ENCODE measurements around the gene L3MBTL4.
A peak's percentile ranks its signal among the peaks of the same experiment; 100 is the strongest.
"Not testable (repeated sequence)": the region's sequence is repeated elsewhere in the genome, so short reads cannot be mapped to it uniquely, and the experiment has no call there.

Gene L3MBTL4

GRCh38 chr18:6414723-6415417, at the start of gene L3MBTL4:
Gene L3MBTL4, minus strand, starts transcription at chr18:6414911. Its CDS starts 103,286 bp downstream, at chr18:6311625.
- DNase-seq = peak; percentile 45 to 55

GRCh38 chr18:6452194-6452593, 37.5 kb upstream of the L3MBTL4 start:
- DNase-seq = no peak

GRCh38 chr18:6449213-6449612, 34.5 kb upstream of the L3MBTL4 start:
- no peak for DNase-seq

GRCh38 chr18:6444466-6445228, 29.9 kb upstream of the L3MBTL4 start:
- peak in 1 of 2 experiments; percentile 13 for DNase-seq

GRCh38 chr18:6441200-6441599, 26.5 kb upstream of the L3MBTL4 start:
- DNase-seq = no peak

- no peak for DNase-seq
These were observed 23.5 kb upstream of the L3MBTL4 start for GRCh38 chr18:6437937-6438818.

- no peak for DNase-seq
These were observed 21.0 kb upstream of the L3MBTL4 start for GRCh38 chr18:6435731-6436130.

GRCh38 chr18:6434987-6435709, 20.4 kb upstream of the L3MBTL4 start:
- DNase-seq = no peak

GRCh38 chr18:6434481-6434880, 19.8 kb upstream of the L3MBTL4 start:
- no peak for DNase-seq

- no peak for DNase-seq
These were observed 17.1 kb upstream of the L3MBTL4 start for GRCh38 chr18:6431659-6432318.

GRCh38 chr18:6428851-6429395, 14.2 kb upstream of the L3MBTL4 start:
- DNase-seq = no peak

- peak in 1 of 2 experiments; percentile 19 for DNase-seq
These were observed 12.6 kb upstream of the L3MBTL4 start for GRCh38 chr18:6427286-6427685.

GRCh38 chr18:6423289-6423688, 8.6 kb upstream of the L3MBTL4 start:
- DNase-seq = no peak

GRCh38 chr18:6414118-6414722, 491 bp downstream of the L3MBTL4 start:
- peak in 1 of 2 experiments; percentile 18 for DNase-seq

GRCh38 chr18:6413579-6414117, 1.1 kb downstream of the L3MBTL4 start:
- no peak for DNase-seq

GRCh38 chr18:6412933-6413472, 1.7 kb downstream of the L3MBTL4 start:
- DNase-seq = no peak

- DNase-seq = no peak
These were observed 3.3 kb downstream of the L3MBTL4 start for GRCh38 chr18:6411382-6411781.

- no peak for DNase-seq
These were observed 4.8 kb downstream of the L3MBTL4 start for GRCh38 chr18:6409933-6410332.

- DNase-seq = not testable (repeated sequence)
These were observed 6.2 kb downstream of the L3MBTL4 start for GRCh38 chr18:6408543-6408942.

GRCh38 chr18:6406910-6407470, 7.7 kb downstream of the L3MBTL4 start:
- no peak for DNase-seq

Data from NCI-H524 (cell line).